HG02970 (cell line): ENCODE measurements around the gene C10orf105.

Source experiments
- ATAC-seq: cut with Tn5 transposase; IDR thresholded peaks from one replicate; pipeline ENCODE4 v1.9.1; 2021; ENCODE audit warnings: mild to moderate bottlenecking, moderate library complexity, moderate number of reproducible peaks; ENCODE audit not compliant: unreplicated experiment, low FRiP score

C10orf105 gene

DNA sequence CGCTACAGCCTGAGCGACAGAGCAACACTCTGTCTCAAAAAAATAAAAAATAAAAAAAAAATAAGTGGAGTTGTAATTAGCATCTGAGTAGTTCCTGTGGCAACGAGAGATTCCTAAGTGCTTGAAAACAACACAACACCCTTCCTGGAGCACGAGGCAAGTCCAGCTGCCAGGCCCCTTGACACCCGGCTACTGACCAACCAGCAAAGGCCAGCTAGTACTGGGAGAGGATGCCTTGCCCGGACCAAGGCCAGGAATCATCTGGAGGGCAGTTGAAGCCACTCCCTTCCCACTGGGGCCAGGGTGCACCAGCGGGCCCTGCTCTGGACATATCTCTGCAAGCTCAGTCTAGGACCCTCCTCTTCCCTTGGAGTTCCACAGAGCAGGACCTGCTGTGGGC lies 536 bp downstream of the C10orf105 start:
- no peak for ATAC-seq

DNA sequence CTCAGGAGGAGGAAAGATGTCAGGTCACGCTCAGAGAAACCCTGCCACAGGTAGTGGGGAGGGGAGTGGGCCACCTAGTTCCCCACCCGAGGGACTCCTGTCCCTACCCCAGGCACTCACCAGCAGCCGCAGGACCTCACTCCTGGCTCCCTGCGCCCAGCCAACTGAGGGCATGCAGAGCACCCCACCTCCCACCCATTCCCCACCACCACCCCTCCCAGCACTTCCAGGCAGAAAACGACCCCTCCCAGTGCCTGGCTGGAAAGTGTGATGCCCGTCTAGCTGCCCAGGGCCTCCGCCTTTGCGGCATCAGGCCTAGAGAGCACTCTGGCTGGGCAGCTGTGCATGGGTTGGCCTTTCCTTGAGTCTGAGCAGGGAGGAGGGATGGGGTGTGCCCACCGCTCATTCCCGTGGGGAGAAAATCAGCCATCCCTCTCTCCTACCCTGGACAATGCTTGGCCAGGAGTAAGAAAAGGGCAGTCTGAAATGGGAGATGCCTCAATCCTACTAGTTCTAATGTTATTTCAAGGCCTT lies 1.3 kb downstream of the C10orf105 start:
- no peak for ATAC-seq

DNA sequence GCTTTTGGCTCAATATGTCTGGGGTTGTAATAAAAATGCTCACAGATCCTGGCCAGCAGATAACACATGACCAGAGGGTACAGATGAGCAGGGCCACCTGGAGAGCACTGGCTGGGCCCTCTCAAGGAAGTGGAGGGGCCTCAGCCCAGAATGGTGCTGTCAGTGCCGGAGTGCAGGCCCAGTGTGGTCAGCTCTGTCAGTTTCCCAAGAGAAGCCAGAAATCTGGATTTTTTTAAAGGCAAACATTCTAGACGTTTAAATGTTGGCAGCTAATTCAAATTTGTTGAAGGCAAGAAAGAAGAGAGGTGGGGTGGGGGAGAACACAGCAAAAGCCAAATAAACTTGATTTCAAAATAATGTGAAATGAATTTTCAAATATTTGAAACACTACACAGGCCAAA lies 2.0 kb downstream of the C10orf105 start:
- ATAC-seq, result no peak

DNA sequence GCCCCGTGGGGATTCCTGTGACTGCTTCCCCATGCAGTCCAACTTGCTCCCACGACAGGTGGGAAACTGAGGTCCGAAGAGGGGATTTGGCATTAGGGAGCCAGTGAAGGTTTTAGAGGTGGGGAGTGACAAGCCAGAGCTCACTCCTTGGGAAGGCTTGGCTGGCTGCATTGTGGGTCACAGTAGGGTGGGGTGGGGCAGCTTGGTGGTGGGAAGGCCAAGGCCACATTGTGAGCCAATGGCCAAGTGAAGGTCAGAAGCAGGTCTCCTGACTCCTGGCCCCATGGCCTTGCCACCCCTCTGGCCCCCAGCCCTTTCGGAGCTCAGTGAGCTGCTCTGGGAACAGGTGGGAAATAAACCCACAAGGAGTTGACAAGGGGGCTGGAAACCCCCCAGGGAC lies 2.5 kb downstream of the C10orf105 start:
- no peak for ATAC-seq

DNA sequence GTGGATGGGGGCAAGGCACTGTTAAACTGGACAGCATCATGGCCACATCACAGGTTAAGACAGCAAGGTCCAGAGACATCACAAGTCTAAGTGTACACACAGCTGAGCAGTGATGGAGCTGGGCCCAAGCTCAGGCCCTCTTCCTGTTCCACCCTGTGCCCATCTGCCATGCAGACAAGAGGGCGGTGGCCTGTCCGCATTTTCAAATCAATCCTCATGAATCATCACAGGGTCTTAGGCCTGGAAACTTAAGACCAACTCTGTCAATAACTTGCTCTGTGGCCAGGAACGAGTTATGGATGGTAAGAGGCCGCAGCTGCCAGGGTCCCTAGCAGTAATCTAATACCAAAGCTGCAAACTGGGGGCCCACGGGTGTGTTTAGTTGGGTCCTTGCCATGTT lies 3.2 kb downstream of the C10orf105 start:
- no peak for ATAC-seq

DNA sequence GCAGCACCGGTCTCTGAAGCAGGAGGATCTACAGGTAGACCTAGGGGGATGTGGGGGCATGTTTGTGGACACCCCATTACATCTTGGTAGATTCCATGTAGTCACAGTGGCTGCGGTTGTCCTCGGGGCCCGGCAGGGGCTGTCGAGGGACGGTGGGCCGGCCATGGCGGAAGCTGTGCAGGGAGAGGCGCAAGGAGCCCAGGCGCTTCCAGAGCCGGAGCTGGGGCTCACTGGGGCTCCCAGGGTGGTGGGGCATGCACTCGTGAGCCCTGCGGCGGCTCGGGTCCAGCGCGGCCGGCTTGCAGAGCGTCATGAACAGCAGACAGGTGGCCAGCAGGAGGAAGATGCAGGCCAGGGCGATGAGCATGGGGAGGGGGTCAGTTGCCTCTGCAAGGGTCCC lies 3.7 kb downstream of the C10orf105 start:
- ATAC-seq, result no peak

DNA sequence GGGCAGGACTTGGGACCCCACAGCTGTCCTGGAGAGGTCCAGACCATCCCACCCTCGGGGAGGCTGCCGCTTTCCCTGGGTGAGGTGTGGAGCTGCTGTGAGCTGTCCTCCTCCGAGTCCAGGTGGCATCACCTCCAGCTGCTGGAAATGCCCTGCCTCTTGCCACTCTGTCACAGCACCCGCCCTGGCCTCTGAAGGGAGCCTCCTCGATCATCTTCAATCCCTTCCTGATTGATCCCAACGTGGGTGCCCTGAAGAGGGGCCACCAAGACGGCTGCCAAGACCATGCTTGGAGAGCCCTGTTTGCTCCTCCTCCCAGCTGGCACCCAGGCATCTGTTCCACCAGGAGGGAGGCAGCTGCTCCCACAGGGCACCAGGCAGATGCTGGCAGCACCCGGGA lies 4.6 kb downstream of the C10orf105 start:
- no peak for ATAC-seq

DNA sequence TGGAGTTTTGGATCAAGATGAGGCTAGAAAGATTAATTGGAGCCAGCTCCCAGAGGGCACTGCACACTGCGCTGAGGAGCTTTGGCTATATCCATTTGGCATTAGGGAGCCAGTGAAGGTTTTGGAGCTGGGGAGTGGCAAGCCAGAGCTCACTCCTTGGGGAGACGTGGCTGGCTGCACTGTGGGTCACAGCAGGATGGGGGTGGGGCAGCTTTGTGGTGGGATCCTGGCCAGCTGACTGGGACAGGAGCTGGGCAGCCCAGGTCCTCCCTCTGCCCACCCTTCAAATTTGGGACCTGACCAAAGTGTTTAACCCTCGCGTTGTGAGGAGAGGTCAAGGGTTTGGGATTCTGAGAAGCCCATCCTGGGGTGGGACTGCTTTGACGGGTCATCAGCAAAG lies 5.0 kb downstream of the C10orf105 start:
- no peak for ATAC-seq

DNA sequence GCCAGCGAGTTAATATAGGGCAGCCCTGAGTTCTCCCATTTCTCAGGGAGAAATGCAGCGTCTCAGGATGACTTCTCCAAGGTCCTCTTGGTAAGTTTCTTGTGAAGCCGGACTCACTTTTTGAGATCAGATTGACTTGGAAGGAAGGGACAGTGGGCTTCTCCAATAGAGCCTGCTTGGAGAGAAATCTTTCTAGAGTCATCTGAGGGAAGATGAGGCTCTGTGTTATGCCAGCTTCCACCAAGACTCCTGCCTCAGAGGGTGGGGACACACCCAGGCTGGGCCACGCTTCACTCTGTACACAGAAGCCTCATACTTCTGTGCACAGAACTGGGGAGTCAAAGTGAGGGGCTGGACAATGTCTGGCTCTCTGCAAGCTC lies 5.6 kb downstream of the C10orf105 start:
- ATAC-seq, result no peak

DNA sequence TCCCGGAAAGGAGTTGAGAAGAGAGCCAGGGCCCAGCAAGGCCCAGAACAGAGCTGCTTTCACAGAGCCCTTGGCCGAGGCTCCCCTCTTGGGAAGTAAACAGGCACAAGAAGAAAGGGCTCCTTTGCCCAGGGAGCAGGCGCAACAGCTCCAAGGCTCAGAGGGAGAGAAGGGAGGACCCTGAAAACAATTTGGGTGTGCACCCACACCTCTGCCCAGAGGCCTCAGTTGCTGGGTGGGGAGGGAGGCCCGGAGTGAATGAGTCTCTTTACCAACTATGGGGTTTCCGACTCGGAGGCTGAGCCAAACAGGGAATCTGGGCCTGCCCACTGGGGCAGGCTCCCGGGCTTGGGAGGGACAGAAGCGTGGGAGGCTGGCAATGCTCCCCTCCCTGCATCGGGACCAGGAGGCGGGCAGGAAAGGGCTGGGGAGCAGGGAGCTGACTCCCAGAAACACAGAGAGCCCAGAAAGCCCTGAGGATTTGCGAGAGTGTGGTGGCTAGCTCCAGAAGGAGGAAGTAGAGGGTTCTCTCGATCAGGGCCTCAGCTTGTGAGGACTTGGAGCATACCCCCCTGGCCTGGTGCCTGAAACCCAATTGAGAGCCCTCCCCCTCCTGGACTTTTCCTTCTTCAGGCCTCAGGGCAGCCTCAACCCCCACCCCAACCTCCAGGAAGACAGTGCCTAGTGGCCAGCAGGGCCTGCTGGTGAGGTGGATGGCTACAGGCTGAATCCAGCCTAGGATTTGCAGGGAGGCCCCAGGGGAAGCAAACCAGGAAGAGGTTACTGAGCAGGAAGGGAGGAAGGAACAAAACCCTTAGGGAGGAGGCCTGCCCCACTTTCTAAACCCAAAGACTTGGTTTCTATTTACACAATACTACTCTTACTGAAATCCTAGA lies 6.2 kb downstream of the C10orf105 start:
- ATAC-seq, result no peak

DNA sequence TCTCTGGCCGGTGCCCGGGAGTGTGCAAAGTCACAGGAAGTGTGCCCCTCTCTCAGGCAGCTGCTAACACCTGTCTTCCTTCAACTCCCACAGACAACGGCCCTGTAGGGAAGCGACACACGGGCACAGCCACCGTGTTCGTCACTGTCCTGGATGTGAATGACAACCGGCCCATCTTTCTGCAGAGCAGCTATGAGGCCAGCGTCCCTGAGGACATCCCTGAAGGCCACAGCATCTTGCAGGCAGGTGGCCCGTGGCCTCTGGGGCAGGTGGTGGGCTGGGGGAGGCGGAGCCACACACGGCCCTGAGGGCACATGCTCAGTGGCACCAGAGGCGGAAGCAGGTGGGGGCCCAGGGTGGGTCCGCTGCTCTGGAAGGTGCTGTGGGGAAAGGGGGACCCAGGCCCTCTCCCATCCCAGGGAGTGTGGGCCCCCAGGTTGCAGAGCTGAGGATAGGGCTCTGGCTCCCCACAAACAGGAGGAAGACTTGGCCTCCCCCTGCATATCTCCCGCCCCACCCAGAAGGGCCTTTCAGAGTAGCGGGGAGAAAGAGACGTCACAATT lies 6.9 kb downstream of the C10orf105 start:
- no peak for ATAC-seq

DNA sequence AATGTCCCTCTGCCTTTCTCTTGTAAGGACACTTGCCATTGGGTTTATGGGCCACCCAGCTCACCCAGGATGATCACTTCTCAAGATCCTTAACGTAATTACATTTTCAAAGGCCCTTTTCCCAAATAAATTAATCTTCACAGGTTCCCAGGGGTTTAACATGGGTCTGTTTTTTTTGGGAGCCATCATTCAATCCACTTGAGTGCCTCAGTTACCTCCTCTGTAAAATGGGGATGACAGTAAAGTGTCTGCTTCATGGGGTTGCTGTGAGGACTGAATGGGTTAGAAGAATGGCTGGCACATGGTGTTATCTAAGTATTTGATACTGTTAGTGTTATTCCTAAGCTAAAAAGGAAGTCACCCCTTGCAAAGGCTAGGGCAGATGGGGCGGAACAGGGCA lies 7.4 kb downstream of the C10orf105 start:
- ATAC-seq, result no peak

DNA sequence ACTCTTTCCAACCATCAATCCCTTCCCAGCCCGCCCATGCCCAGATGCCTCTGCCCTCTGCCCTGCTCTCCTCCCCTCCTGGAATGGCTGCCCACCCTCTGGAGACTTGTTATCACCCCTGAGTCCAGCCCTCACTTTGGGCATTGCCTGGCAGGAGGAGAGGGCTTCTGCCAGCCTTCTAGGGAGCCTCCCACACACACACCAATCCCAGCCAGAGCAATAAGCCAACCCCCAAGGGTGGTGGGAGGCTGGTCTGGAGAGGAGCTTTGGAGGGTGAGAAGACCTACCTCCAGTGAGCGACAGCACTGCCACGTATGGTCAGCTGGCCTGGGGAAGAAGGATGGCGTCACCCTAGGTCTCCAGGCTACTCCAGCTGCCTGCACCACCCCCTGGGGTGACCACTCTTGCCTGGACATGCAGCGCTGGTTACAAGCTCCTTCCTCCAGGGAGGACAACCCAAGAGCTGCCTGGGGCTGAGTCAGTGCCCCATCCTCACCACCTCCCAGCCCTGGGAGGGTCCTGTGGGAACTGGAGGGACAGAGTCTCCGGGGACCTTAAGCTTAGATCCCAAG lies 8.4 kb downstream of the C10orf105 start:
- no peak for ATAC-seq

DNA sequence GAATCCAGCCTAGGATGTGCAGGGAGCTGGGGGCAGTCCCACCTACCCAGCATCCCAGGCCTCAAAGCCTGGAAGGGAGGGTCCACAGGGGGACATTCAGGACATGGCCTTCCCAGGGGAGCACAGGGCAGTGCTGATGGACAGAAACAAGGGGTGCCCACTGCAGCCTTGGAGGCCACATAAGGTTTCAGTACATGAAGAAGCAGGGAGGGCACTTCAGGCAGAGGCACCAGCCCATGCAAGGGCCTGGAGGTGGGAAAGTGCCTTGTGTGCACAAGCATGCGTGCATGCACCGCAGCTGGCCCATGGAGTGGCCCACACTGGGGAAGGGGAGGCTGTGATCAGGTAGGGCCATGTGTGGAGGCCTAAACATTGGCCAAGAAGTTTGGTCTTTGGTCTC lies 9.1 kb downstream of the C10orf105 start:
- no peak for ATAC-seq

DNA sequence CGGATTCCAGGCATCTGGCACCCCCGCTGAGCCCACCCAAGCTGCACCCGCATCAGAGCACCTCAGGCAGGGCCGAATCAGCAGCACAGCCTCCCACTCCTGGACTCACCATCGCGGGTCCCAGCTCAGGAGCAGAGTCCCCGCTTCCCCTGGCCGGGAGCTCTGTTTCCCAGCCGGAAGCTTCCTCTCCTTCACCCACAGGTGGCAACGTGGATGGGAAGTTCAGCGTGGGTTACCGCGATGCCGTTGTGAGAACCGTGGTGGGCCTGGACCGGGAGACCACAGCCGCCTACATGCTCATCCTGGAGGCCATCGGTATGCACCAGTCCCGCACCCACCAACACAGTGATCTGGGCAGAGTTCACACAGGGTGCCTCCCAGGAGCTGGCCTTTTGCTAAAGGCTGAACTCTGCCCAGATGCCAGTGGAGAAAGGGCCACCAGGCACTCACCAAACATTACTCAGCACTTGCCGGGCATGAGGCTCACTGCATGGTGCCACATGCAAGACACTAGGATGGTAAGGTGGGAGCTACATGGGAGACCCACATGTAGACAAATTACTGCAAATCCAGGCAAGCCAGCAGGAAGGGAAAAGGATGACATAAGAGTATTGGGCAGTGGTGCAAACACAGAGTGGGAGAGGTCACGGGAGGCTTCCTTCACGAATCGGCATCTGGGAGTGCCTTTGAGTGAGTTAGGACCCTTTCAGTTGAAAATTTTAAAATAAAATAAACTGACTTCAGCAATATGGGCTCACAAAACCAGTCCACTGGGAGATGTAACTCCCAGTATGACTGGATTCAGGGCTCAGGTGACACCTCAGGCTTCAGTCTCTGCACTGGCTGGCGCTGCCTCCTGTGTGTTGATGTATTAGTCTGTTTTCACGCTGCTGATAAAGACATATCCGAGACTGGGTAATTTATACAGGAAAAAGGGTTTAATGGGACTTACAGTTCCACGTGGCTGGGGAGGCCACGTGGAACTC lies 10.4 kb downstream of the C10orf105 start:
- ATAC-seq, result no peak

DNA sequence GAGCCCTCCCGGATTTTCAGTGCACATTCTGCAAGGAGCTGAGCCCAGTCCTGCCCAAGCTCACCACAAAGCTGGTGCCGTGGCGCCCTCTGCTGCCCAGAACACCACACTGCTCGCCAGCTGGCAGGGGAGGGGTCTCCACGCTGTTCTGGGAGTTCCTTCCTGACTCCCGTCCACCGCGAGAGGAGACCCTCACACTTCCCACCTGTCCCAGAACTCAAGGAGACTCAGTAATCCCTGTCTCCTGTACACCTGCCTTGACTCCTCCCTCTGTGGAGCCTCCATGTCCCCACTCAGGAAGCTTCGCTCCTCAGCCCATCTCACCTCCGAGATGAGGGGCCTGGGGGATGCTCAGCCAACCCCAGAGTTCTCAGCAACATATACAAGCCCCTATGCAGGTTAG lies 11.3 kb downstream of the C10orf105 start:
- ATAC-seq, result no peak

DNA sequence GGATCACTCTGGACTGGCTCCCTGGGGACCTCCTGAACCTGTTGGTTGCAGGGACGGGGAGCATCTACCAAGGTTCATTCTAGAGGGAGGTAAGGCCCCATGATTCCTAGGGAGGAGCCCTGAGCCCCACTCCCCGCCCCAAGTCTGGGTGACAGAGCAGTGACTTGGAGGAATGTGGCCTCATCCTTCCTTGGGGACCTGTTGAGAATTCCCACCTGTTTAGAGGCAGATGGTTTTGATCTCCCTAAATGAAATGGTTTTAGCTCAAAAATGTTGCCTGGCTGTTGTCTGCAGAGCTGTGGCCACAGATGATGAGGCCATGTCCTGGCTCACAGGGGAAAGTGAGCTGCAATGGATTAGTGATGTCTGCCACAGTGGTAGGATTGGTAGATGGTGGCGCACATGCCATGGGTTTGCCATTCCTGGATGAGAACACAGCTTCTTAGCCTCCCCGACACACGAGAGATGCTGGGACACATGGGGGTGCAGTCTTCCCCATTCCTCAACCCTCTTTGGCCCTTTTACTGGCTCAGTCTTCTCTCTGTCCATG lies 12.3 kb downstream of the C10orf105 start:
- ATAC-seq, result no peak

DNA sequence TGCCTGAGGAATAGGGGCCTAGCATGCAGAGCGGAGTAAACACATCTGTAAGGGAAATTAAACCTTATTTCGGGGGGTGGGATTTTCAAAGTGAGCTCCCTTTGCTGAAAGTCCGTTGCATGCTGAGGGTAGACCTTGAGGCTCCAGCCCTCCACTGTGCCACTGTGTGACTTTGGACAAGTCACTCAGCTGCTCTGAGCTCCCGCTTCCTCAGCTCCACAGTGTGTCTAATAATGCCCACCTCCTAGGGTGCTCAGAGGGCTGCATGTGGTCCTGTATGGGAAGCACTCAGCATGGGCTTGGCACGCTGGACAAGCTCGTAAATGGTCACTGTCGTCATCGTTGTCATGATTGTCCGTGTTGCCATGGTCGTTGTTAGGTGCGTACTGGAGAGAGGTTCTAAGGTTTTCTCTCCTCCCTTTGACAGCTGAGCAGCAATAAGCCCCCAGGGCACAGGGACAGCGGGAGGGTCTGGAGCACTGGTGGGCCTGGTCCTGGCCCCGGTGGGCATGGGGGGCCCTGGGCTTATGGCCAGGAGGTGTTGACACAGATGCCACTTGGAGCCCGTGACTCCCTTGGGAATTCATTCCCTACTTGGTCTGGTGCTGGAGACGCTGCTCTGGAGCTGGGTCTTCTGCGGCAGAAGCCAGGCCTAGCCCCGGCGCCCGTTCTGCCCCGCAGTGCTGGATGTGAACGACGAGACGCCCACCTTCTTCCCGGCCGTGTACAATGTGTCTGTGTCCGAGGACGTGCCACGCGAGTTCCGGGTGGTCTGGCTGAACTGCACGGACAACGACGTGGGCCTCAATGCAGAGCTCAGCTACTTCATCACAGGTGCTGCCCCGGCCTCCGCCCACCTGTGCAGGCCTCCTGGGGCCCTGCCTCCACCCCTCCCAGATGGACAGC lies 13.1 kb downstream of the C10orf105 start:
- ATAC-seq, result no peak

DNA sequence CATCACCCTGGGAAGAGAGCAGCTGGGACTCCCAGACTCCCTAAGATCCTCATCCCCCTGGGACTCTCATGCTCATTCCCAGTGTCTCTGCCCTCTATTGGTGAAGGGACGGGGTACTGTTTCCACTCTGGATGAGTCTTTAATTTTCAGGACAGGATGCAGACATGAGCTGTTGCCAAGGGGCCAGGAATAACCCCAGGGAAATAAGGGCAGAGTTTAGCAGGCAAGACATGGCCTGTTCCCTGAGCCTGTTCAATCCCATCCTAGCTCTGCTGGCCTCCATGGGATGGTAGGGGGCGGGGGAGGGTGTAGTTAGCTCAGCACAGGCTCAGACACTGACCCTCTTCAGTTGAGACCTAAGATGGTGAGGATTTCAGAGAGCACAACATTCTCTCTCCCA lies 14.0 kb downstream of the C10orf105 start:
- no peak for ATAC-seq
